CD14-positive monocyte (primary cell): Measurements from ENCODE around the gene MBP. TPM values are rescaled to one million over a fixed set of nuclear protein-coding genes. Genes with fewer than 3 reads are reported as not detected.

Source experiments
- DNase-seq, 3 donors: peaks; one replicate each; pipeline ENCODE4 v3.0.0-alpha.2; 2011 to 2022
- H2AFZ ChIP-seq: 2 replicates; pipeline ENCODE4 v1.6.0; 2012; ENCODE audit warnings: mild to moderate bottlenecking, low read depth, low read length, inconsistent platforms; ENCODE audit not compliant: insufficient read depth, poor library complexity, severe bottlenecking
- H3K27ac ChIP-seq, 2 donors: 1 replicate in 1 of 2; 2 replicates in 1 of 2; pipeline ENCODE4 v1.5.1; 2012 to 2013; ENCODE audit warnings: low read length in 2 of 2, control low read depth in 1 of 2, inconsistent platforms in 1 of 2, low read depth in 1 of 2, mild to moderate bottlenecking in 1 of 2
- H3K27me3 ChIP-seq, 2 donors: one replicate each; pipeline versions ENCODE4 v1.6.0 to v1.6.1; 2011 to 2013; ENCODE audit warnings: low read length in 2 of 2; ENCODE audit not compliant: control insufficient read depth in 2 of 2, insufficient read depth in 2 of 2
- H3K36me3 ChIP-seq, 2 donors: replicated peaks in 1 of 2; 1 replicate in 1 of 2; 2 replicates in 1 of 2; pipeline versions ENCODE4 v1.5.1 to v1.6.1; 2012 to 2013; ENCODE audit warnings: low read length in 2 of 2, control low read depth in 1 of 2, inconsistent platforms in 1 of 2, mild to moderate bottlenecking in 1 of 2; ENCODE audit not compliant: insufficient read depth in 2 of 2, control insufficient read depth in 1 of 2
- H3K4me1 ChIP-seq, 2 donors: 1 replicate in 1 of 2; 2 replicates in 1 of 2; pipeline versions ENCODE4 v1.5.1 to v1.6.1; 2012 to 2013; ENCODE audit warnings: low read length in 2 of 2, control low read depth in 1 of 2, inconsistent platforms in 1 of 2, mild to moderate bottlenecking in 1 of 2, moderate library complexity in 1 of 2; ENCODE audit not compliant: insufficient read depth in 2 of 2, control insufficient read depth in 1 of 2
- H3K4me2 ChIP-seq: replicated peaks from 2 replicates; pipeline ENCODE3; 2012; ENCODE audit warnings: low read length, moderate library complexity, mild to moderate bottlenecking; ENCODE audit not compliant: poor library complexity, severe bottlenecking; ENCODE audit errors: extremely low read depth
- H3K4me3 ChIP-seq, 3 experiments: fragments of 200-600 bp in 1 of 3; sonication (generic) in 1 of 3; replicated peaks in 1 of 3; 1 replicate in 2 of 3; 2 replicates in 1 of 3; pipeline ENCODE4 v1.5.1; 2011 to 2013; ENCODE audit warnings: low read length in 3 of 3, mild to moderate bottlenecking in 3 of 3, control low read depth in 2 of 3, low read depth in 2 of 3, inconsistent platforms in 1 of 3, moderate library complexity in 1 of 3
- H3K79me2 ChIP-seq: 2 replicates; pipeline ENCODE4 v1.6.0; 2012; ENCODE audit warnings: mild to moderate bottlenecking, control low read depth, inconsistent platforms, low read length, moderate library complexity; ENCODE audit not compliant: insufficient read depth
- H3K9ac ChIP-seq: 2 replicates; pipeline ENCODE4 v1.6.0; 2017; ENCODE audit warnings: low read length, mild to moderate bottlenecking; ENCODE audit not compliant: insufficient read depth, poor library complexity, severe bottlenecking
- H3K9me3 ChIP-seq, 2 donors: replicated peaks in 1 of 2; 1 replicate in 1 of 2; 2 replicates in 1 of 2; pipeline versions ENCODE4 v1.5.1 to v1.6.1; 2012 to 2013; ENCODE audit warnings: low read length in 2 of 2, control low read depth in 1 of 2; ENCODE audit not compliant: control insufficient read depth in 1 of 2, insufficient read depth in 1 of 2
- H4K20me1 ChIP-seq: 2 replicates; pipeline ENCODE4 v1.6.0; 2012; ENCODE audit warnings: mild to moderate bottlenecking, low read length, control low read depth, moderate library complexity; ENCODE audit not compliant: insufficient read depth
- H3K27ac Mint-ChIP-seq, 7 donors: one replicate each; pipeline ENCODE4 v1.8.0; 2020; ENCODE audit warnings: mild to moderate bottlenecking in 7 of 7, mixed read lengths in 7 of 7, moderate library complexity in 6 of 7, inconsistent platforms in 2 of 7
- H3K27me3 Mint-ChIP-seq, 3 donors: one replicate each; pipeline ENCODE4 v1.8.0; 2021 to 2022; ENCODE audit warnings: low read depth in 3 of 3, mild to moderate bottlenecking in 3 of 3, mixed read lengths in 3 of 3, moderate library complexity in 3 of 3, inconsistent platforms in 1 of 3
- H3K36me3 Mint-ChIP-seq, 2 donors: one replicate each; pipeline ENCODE4 v1.8.0; 2020; ENCODE audit warnings: mixed read lengths in 2 of 2, inconsistent platforms in 1 of 2, mild to moderate bottlenecking in 1 of 2
- H3K4me1 Mint-ChIP-seq: one replicate; pipeline ENCODE4 v1.8.0; 2020; ENCODE audit warnings: mild to moderate bottlenecking, mixed read lengths
- H3K4me3 Mint-ChIP-seq, 2 donors: one replicate each; pipeline ENCODE4 v1.8.0; 2020; ENCODE audit warnings: mild to moderate bottlenecking in 2 of 2, mixed read lengths in 2 of 2, moderate library complexity in 1 of 2
- H3K9me3 Mint-ChIP-seq, 7 donors: one replicate each; pipeline ENCODE4 v1.8.0; 2020 to 2022; ENCODE audit warnings: mixed read lengths in 7 of 7, mild to moderate bottlenecking in 6 of 7, moderate library complexity in 6 of 7, inconsistent platforms in 2 of 7
- CTCF ChIP-seq: fragments of 200-600 bp; IDR thresholded peaks from one replicate; pipeline ENCODE4 v1.8.0; 2022; ENCODE audit warnings: antibody characterized with exemption, mild to moderate bottlenecking
- WGBS: methylation state at CpG from one replicate; pipeline ENCODE4 v1.1.5; 2013; ENCODE audit warnings: missing lambda C conversion rate; ENCODE audit not compliant: insufficient coverage; 5-methylcytosine and 5-hydroxymethylcytosine counted together
- intact Hi-C, 2 donors: fragments of 100-400 bp; cut with micrococcal nuclease; formaldehyde crosslinking; loops; one replicate each; pipeline versions ENCODE4 v1.15.0 to v1.15.1; 2023
- polyA plus RNA-seq, 3 donors: library from polyadenylated mRNA; depleted of rRNA in 1 of 3; unstranded in 2 of 3; stranded (reverse) in 1 of 3; fragments of 300-500 nt in 2 of 3; fragments of >200 nt in 1 of 3; fragmentation: Illumina TruSeq in 2 of 3; gene quantifications; 1 replicate in 2 of 3; 2 replicates in 1 of 3; pipeline ENCODE4 v1.2.3, GENCODE V29; 2012 to 2021

Gene MBP
- polyA plus RNA-seq, 3 donors, result 47.7 to 81.0 (median 50.4) TPM

- H3K36me3 Mint-ChIP-seq, result peaks cover 14 to 33% of the 10 kb centered on the region in 2 donors
- no peak overlapping the region for H3K27ac ChIP-seq
- intact Hi-C loops, result no loop called here
- no peak overlapping the region for H3K4me2 ChIP-seq
- WGBS, result 83% methylated on average over 6 of the region's 13 CpGs
- no peaks in the 10 kb centered on the region for H4K20me1 ChIP-seq
- H3K27me3 ChIP-seq, result no peaks in the 10 kb centered on the region
- H3K27ac Mint-ChIP-seq, result no peak overlapping the region
- no peaks in the 10 kb centered on the region for H3K27me3 Mint-ChIP-seq
- peaks cover 1% of the 10 kb centered on the region for H3K4me1 Mint-ChIP-seq
- H3K4me1 ChIP-seq, result no peaks in the 10 kb centered on the region
- no peak overlapping the region for H3K4me3 ChIP-seq
- H3K36me3 ChIP-seq, result peaks cover 7 to 22% of the 10 kb centered on the region in 2 donors
- H3K9ac ChIP-seq, result no peak overlapping the region
- no peaks in the 10 kb centered on the region for H3K79me2 ChIP-seq
- DNase-seq, result no peak
- H3K9me3 ChIP-seq, result no peaks in the 10 kb centered on the region
- no peaks in the 10 kb centered on the region for H3K9me3 Mint-ChIP-seq
- H3K4me3 Mint-ChIP-seq, result no peak overlapping the region
- no peak overlapping the region for H2AFZ ChIP-seq
- TF ChIP-seq CTCF, result no peak
Measured at GRCh38 chr18:76972846-76973519, 159.6 kb downstream of the MBP start.

DNA sequence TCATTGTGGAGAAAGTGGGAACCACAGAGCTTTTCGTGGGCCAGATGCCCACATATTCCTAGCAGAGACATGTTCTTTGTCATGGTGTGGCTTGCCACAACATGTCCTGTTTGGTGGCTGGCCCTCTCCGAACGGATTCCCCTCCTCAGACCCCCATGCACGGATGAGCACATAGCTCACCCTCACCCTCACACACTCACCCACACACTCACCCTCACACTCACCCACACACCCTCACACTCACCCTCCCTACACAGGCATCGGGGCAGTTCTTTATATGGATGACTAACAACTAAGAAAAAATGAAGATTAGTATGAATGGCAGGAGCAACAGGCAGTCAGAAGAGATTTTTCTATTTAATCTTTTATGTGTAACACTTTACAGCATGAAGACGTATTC, 160.3 kb downstream of the MBP start:
- no peaks in the 10 kb centered on the region for H4K20me1 ChIP-seq
- H3K27me3 ChIP-seq, result no peaks in the 10 kb centered on the region
- no peak overlapping the region for H2AFZ ChIP-seq
- Mint-ChIP-seq H3K27ac (no peak overlapping the region), H3K27me3 (no peaks in the 10 kb centered on the region), H3K4me1 (peaks cover 1% of the 10 kb centered on the region), H3K4me3 (no peak overlapping the region), H3K36me3 (peaks cover 14 to 34% of the 10 kb centered on the region in 2 donors), H3K9me3 (no peaks in the 10 kb centered on the region)
- 85% methylated on average over 4 of the region's 6 CpGs for WGBS
- no peaks in the 10 kb centered on the region for H3K4me1 ChIP-seq
- DNase-seq, result no peak
- no peaks in the 10 kb centered on the region for H3K9me3 ChIP-seq
- no peak overlapping the region for H3K9ac ChIP-seq
- intact Hi-C loops, result no loop called here
- H3K4me2 ChIP-seq, result no peak overlapping the region
- peaks cover 7 to 24% of the 10 kb centered on the region in 2 donors for H3K36me3 ChIP-seq
- no peak overlapping the region for H3K4me3 ChIP-seq
- TF ChIP-seq CTCF, result no peak
- no peak overlapping the region for H3K27ac ChIP-seq
- H3K79me2 ChIP-seq, result no peaks in the 10 kb centered on the region
